HG02678 (cell line): Measurements from ENCODE around the gene FGL2.
"Not testable (repeated sequence)": the region's sequence is repeated elsewhere in the genome, so short reads cannot be mapped to it uniquely, and the experiment has no call there.

Experiments used
- ATAC-seq: cut with Tn5 transposase; IDR thresholded peaks from one replicate; pipeline ENCODE4 v1.9.1; 2021; ENCODE audit warnings: mild to moderate bottlenecking, moderate library complexity; ENCODE audit not compliant: unreplicated experiment

The FGL2 gene

DNA sequence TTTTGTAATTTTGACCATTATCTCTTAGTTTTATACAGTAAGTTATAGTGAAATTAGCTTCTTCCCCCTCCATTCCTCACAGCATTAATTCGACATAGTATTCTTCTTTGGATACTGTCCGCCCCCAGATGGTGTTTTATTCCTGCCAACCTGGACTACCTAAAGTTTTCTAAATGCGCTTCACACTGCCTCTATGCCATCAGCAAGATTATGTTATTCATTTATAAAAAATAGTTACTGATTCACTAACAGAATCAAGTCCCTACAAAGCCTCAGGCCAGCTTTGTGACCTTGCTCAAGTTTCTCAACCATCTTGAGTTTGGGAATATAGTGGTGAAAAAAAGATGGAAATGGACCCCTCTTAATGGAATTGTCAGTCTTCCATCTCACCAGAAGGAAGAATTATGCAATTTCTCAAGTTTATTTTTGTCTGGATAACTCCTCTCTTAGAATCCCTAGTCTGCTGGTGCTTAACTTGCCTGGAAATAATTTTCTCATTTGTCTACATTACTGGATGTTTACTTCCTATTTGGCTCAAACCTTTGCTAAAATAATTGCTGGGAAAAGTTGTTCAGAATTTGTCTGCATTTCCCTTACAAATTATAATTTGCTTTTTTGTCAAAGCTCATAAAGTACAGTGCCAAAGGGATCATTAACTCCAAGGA is 16.7 kb upstream of the FGL2 start:
- no peak for ATAC-seq

DNA sequence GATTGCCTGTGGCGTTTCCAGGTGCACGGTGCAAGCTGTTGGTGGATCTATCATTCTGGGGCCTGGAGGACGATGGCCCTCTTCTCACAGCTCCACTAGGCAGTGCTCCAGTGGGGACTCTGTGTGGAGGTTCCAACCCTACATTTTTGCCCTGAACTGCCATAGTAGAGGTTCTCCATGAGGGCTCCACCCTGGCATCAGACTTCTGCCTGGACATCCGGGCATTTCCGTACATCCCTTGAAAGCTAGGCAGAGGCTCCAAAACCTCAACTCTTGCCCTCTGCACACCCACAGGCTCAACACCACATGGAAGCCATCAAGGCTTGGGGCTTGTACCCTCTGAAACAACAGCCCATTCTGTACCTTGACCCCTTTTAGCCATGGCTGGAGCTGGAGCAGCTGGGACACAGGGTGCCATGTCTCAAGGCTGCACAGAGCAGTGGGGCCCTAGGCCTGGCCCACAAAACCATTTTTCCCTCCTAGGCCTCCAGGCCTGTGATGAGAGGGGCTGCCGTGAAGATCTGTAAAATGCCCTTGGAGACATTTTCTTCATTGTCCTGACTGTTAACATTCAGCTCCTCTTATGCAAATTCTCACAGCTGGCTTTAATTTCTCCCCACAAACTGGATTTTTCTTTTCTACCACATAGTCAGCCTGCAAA is 10.0 kb upstream of the FGL2 start:
- ATAC-seq, result no peak

DNA sequence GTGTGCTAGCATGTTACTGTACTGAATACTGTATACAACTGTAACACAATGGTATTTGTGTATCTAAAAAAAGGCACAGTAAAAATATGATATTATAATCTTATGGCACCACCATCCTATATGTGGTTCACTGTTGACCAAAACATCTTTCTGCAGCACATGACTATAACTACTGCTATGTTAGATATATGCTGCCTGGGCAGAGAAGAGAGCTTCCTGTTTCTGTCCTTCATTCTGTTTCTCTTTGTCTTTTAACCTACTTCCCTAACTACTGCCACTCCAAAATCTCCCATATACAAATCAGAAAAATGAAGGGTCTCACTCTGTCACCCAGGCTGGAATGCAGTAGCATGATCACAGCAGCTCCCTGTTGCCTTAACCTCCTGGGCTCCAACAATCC is 8.8 kb upstream of the FGL2 start:
- no peak for ATAC-seq

DNA sequence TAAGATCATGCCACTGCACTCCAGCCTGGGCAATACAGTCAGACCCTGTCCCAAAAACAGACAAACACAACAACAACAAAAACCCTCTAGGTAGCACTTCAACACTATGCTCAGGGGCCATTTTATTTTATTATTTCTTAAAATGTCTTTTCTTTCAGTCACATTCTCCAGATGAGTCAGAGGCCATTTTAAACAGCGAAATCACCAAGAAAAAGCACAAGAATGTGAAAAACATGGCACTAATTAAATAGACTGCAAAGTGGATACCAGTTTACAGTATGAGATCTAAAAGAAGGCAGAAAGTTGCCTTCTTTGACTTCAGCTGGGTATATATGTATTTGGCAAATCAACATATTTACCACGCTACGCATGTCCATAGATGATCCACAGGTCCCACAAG is 6.1 kb upstream of the FGL2 start:
- no peak for ATAC-seq

DNA sequence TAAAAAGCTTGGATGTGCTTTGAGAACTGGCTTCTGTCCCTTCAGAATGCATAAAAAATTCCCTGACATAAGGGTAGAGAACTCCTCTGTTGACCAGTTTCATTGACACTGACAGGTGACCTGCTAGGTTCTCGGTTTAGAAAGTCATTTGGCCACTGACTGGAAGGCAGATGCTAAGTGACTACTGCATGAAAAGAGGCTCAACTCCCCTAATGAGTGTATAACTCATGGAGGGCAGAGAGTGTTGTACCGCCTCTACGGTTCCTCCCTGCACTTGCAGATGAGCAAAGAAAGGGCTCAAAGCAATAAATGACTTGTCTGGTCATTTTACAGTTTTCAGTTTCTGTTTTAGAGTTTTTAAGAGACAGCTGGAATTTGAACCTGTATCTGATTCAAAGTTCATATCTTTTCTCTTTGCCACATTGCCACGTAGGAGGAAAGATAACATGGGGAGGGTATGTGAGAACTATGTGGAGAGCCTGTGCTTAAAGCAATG is 2.9 kb upstream of the FGL2 start:
- peak; percentile 93 for ATAC-seq

DNA sequence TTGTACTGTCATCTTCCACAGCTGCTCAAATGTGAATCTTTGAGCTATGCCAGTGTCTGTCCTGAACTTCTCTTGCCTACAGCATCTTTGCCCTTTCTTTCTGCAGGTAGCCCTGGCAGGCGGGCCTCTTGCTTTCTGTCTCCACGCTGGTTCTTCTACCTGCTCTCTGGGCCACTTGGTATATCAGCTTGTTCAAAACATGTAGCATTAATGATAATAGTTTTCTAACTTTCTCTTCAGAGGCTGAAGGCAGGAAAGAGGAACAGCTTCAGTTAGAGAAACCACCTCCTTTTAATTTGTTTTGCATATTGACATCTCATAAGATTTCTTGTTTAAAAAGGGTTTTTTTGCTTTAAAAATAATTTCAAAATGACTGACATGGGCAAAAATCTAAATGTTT is 923 bp upstream of the FGL2 start:
- ATAC-seq, result no peak

DNA sequence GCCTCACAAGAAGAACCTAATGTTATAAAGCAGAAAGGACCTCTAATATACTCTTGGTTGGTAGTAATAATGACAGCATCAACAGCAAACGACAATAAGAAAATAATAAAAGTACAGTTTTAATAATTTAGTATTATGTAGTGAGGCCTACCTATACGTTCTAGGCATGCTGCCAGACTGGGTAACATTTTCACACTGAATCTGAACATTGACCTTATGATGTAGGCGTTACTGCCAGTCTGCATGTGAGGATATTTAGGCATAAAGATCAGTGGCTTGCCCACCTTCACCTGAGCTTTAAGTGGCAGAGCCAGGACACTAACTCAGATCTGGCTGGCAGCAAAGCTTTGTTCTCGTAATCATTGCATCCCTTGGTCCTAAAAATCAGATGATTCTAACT is 2.5 kb downstream of the FGL2 start:
- no peak for ATAC-seq

DNA sequence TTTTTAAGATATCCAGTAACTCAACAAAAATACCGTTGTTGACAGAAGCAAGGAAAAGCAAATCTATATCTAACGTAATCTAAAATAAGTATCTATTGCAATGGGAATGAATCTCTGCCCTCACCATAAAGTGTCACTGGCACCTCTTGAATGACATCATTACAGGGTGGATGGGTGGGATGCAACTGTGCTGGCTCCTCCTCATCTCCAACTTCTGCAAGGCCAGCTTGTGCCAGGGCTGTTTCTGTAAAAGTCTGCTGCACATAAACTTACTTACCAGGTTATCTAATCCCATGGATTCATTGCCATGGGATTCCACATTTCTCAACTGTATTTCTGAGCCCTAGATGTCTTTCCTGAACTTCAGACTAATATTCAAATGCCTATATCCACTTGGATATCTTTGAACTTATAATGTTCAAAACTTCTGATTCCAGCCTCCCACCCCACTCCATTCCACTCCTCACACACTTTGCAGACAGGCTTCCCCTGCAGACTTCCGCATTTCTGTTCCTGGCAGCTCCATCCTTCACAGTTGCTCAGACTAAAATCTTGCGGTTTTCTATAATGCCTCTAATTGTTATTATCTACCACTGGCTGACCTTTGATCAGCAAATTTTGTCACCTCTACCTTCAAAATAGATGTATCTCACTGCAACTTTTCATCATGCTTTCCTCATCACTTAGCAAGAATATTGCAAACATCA is 10.7 kb downstream of the FGL2 start:
- no peak for ATAC-seq

DNA sequence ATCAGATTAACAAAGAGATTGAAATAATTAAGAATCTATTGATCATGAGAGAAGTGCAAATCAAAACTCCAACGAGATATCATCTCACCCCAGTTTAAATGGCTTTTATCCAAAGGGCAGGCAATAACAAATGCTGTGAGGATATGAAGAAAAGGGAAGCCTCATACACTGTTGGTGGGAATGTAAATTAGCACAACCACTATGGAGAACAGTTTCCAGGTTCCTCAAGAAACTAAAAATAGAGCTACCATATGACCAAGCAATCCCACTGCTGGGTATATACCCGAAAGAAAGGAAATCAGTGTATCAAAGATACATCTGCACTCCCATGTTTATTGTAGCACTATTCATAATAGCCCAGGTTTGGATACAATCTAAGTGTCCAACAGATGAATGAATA is 13.8 kb downstream of the FGL2 start:
- ATAC-seq, result no peak

DNA sequence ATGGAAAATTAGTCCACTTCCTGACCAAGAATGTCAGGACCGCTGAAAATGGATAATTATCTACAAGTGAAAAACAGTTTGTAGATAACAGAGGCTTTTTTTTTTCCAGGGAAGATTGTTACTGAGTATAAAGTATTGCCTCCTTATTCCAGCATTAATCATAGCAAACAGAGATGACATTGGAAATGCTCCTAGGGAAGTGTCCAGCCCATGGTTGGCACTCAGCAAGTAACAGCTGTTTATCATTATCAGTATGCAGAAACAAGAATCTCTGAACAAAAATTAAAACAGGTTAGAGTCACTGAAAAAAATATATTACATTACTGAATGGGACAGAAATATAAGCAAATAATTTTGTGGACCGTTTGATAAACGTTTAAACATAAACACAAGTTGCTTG is 14.6 kb downstream of the FGL2 start:
- ATAC-seq, result no peak

DNA sequence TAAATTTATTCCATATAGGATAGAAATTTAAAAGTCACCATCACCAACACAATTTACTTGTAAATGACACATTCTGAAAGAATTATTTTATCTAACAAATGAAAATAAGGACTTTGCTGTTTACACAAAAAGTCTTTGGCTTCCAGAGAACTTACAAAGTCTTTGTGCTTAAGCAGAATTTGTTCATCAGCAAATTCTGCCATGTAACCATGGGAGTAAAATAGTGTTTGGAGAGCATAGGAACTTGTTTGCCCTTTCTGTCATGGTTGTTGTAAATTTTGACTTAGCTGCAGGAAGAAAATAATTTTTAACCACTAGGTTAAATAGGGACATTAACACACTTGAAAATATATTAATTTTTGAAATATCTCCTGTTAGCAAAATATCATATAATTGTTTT is 15.2 kb downstream of the FGL2 start:
- ATAC-seq, result no peak

DNA sequence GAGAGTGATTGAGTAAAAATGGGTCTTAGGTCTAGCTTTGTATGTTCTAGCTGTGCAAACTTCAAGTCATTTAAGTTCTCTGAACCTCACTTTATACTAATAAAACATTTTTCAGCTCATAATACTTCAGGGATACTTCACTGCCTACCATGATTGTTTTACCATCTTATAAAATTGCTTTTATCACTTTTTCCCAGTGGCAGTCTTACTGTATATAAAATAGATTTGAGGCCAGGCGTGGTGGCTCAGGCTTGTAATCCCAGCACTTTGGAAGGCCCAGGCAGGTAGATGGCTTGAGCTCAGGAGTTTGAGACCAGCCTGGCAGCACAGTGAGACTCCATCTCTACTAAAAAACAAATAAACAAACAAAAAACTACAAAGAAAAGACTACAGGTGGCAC is 17.4 kb downstream of the FGL2 start:
- no peak for ATAC-seq

DNA sequence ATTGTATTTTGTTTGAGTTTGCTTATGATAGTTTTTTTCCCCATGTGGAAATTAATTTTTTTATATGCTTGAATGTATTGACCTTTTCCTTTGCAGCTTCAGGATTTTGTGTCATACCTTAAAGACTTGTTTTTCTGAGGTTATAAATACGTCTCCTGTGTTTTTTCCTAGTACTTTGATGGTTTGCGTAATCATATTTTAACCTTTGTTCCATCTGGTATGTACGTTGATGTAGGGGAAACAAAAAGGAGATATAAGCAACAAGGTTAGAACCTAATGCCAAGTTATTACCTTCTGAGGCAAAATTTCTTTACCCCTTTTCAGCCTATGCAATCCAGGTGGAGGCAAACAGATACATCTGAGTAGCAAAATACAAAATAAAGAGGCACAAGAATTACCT is 17.9 kb downstream of the FGL2 start:
- no peak for ATAC-seq

DNA sequence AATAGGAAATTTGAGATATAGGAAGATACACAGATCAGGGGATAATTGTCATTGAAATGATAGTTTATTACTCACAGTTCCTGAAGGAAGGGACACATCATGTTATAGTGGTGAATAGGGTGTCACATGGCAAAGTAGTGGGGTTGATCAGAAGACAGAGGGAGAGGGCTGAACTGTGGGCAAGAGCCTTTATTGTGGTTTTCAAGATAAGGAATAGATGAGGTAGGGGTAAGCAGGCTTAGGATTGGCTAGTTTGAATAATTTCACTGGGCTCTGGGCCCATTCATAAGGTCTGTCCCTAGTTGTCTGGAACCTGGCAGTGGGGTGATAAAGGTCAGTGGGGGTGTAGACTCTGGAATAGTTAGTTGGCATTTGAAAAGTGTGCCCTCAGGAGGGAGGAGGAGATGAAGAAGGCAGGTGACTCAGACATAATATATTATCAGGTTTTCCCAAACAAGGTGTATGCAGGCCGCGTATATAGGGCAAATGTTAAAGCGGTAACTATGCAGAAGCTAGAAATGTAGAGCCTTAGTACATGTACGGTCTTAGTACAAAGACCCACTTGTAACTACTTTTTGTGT is 18.5 kb downstream of the FGL2 start:
- no peak for ATAC-seq

DNA sequence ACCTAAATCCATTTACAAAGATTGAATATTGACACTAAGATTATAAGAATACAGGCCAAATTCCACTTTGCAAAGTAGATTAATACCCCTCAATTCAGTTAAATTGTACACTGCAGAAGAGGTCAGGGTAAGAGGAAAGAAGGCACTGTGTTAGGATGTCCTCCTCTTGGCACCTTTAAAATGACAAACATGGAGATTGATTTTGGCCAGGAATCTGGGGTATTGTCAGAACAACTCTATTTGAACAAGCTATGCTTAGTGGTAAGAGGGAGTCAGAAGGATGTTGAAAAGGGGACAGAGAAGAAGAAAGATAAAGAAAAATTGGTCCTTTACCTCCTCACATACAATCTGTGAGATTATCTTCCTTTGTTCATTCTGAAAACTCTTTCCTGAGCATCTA is 21.6 kb downstream of the FGL2 start:
- not testable (repeated sequence) for ATAC-seq

DNA sequence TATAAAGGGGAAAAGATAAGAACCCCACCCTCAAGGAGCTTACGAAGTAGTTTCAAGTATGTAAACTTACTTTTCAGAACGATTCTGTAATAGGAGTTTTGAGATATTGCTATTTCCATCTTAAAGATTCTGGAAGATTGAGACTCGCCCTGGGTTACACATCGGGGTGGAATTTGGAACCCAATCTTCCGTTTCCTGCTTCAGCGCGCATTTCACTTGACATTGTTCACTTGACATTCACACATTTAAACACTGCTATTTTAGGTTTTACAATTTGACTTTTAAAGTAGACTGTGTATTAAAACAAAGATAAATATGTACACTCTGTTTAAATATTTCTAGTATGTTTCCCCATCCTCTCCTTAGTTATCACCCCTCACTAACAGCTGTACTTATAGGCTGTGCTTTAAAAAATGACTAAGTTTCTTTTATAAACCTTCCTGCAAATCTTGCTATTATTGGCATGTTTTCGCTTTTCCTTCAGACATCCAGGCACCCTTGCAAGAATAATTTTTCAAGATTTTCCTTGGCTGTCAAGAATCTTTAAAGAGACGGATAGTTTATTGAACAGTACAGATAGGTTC is 22.2 kb downstream of the FGL2 start:
- not testable (repeated sequence) for ATAC-seq

DNA sequence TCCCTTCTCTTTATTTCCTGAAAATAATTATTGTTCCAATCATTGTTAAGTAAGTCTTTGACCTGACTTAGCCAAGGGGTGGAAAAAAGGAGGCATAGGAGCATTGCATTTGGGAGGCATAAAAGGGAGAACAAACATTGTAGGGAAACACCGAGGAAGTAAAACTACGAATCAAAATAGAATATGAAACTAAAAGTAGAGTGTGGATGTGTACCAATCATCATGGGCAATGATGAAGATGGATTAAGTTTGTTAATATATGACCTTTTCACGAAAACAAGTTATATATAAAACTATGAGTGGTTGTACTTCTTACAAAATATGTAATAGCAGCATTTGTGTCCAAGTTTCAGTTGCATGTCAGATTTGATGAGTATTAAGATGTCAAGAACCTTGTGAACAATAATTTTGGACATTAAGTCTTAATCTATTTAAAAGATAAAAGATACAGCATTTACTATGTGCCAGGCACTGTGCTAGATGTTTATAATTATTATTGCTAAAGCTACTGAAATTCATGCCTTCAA is 24.3 kb downstream of the FGL2 start:
- peak; percentile 70 for ATAC-seq

DNA sequence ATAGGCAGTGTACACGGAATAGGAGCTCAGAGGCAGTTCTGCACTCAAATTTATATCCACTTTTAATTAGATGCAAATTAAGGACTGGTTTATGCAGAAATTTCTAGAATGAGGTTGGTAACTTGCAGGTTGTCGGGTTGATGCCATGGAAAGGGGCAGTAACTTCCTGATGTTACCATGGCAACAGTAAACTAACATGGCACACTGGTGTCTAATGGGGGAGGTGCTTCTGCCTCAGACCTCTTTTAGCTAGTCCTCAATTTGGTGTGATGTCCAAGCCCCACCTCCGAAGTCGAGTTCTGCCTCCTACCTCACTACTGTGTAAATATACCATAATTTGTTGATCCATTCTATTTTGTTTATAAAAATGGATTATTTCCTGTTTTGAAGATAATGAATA is 25.2 kb downstream of the FGL2 start:
- ATAC-seq, result not testable (repeated sequence)

DNA sequence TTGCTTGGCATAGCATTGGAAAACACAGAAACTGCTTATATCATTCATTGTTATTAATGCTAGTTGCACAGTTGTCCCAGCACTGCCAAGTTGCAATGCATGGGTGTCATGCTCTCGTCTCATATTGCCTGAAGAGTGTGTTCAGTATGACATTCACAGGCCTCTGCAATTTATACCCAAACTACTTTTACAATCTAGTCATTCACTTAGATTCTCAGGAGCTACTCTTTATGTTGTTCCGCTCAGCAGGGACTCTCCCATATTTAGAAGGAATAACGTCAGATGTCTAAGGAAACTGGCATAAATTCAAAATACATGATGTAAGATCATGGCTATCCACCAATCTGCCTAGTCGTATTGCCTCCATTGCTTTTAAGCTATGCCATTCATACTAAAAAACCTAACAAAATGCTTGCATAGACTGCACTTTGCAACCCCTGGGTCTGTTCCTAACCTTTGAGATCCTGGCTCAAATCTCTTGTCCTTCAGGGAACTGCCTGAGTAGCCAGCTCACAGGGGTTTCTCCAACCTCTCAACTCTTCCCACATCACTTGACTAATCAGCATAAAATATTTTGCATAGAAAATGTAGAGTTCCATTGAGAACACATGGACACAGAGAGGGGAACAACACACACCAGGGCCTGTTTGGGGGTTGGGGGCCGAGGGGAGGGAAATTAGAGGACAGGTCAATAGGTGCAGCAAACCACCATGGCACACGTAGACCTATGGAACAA is 27.0 kb downstream of the FGL2 start:
- ATAC-seq, result not testable (repeated sequence)

DNA sequence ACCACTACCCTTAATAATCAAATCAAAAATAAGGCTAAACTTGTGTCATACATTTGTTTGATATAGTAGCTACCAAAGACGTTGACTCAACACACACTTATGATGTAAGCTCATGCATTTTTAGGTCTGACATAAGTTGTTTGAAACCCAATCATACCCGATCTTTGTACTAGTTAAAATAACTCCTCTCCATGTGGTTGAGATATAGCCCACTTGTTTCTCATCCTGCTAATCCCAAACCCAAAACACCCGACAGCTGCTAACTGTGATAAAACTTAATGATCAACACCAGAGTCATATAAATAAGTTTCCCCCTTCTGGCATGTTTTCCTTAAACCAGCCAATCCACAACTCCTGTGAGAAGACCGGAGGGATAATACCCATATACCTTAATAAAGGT is 28.5 kb downstream of the FGL2 start:
- not testable (repeated sequence) for ATAC-seq
